Lung (tissue), 12 donors: Measurements from ENCODE around the gene LRPAP1. TPM values are rescaled to one million over a fixed set of nuclear protein-coding genes. Genes with fewer than 3 reads are reported as not detected.

ENCODE experiments used
- ATAC-seq: fragments of 200-7000 bp; cut with Tn5 transposase; one replicate; pipeline ENCODE4 v1.9.1; 2020; ENCODE audit warnings: moderate number of reproducible peaks; ENCODE audit not compliant: insufficient read depth, low FRiP score
- DNase-seq, 3 donors: peaks; one replicate each; pipeline ENCODE4 v3.0.0-alpha.2; 2013 to 2017
- H3K27ac ChIP-seq, 2 donors: one replicate each; pipeline ENCODE4 v1.5.1; 2013; ENCODE audit warnings: mild to moderate bottlenecking in 2 of 2, moderate library complexity in 2 of 2, control low read depth in 1 of 2, inconsistent platforms in 1 of 2, low read depth in 1 of 2, low read length in 1 of 2
- H3K27me3 ChIP-seq, 3 donors: one replicate each; pipeline ENCODE4 v1.5.1; 2013; ENCODE audit warnings: low read length in 2 of 3; ENCODE audit not compliant: control insufficient read depth in 3 of 3, insufficient read depth in 3 of 3
- H3K36me3 ChIP-seq, 4 donors: one replicate each; pipeline ENCODE4 v1.5.1; 2013; ENCODE audit warnings: low read length in 4 of 4, mild to moderate bottlenecking in 1 of 4, moderate library complexity in 1 of 4; ENCODE audit not compliant: control insufficient read depth in 4 of 4, insufficient read depth in 4 of 4
- H3K4me1 ChIP-seq, 5 donors: one replicate each; pipeline ENCODE4 v1.5.1; 2013; ENCODE audit warnings: low read length in 5 of 5, mild to moderate bottlenecking in 2 of 5, moderate library complexity in 1 of 5; ENCODE audit not compliant: control insufficient read depth in 5 of 5, insufficient read depth in 5 of 5
- H3K4me3 ChIP-seq: one replicate; pipeline ENCODE4 v1.5.1; 2013; ENCODE audit warnings: mild to moderate bottlenecking, control low read depth, moderate library complexity
- H3K9ac ChIP-seq, 2 donors: one replicate each; pipeline ENCODE4 v1.5.1; 2013; ENCODE audit warnings: low read length in 2 of 2, control low read depth in 1 of 2; ENCODE audit not compliant: insufficient read depth in 1 of 2
- H3K9me3 ChIP-seq, 4 donors: one replicate each; pipeline ENCODE4 v1.5.1; 2013; ENCODE audit warnings: low read length in 3 of 4, mild to moderate bottlenecking in 1 of 4, moderate library complexity in 1 of 4; ENCODE audit not compliant: control insufficient read depth in 4 of 4, insufficient read depth in 3 of 4
- CTCF ChIP-seq: IDR thresholded peaks from 2 replicates; pipeline ENCODE4 v1.5.1; 2012; ENCODE audit warnings: mild to moderate bottlenecking; ENCODE audit errors: control extremely low read depth, extremely low read depth
- WGBS, 2 donors: extraction: QIAGEN DNeasy Blood & Tissue Kit; methylation state at CpG; one replicate each; pipeline ENCODE4 v1.1.7; 2013; 5-methylcytosine and 5-hydroxymethylcytosine counted together
- polyA plus RNA-seq, 2 donors: library from polyadenylated mRNA; stranded (reverse); fragments of 200-250 nt; gene quantifications; one replicate each; pipeline ENCODE4 v1.2.1, GENCODE V29; 2013
- total RNA-seq, 2 donors: library from RNA; depleted of rRNA in 1 of 2; stranded (reverse); fragments of >200 nt in 1 of 2; gene quantifications; one replicate each; pipeline ENCODE4 v1.2.1, GENCODE V29; 2014 to 2021
- donor health status: control.
- donor health status: control.
- donor health status: Bipolar disorder and iron deficiency.
- donor health status: healthy.
- donor health status: DM: yes; HTN: yes; CAD: no.

Gene LRPAP1
- total and polyA plus RNA-seq, 4 donors: 46.1 to 289 (median 208) TPM

- 93% methylated on average over 14 to 15 of the region's 15 CpGs for WGBS, 2 donors
- Histone ChIP-seq H3K4me3 (no peak overlapping the region), H3K36me3 (no peaks in the 10 kb centered on the region), H3K27me3 (peaks cover 0 to 3% (median 0%) of the 10 kb centered on the region in 3 donors), H3K9ac (no peak overlapping the region), H3K9me3 (peaks cover 0 to 5% (median under 1%) of the 10 kb centered on the region in 4 donors), H3K4me1 (peaks cover 0 to 14% (median 0%) of the 10 kb centered on the region in 5 donors), H3K27ac (peak overlapping the region in 1 of 2 donors; percentile 88)
- no peak for TF ChIP-seq CTCF
- DNase-seq (no peak), ATAC-seq (no peak)
Observed at GRCh38 chr4:3464349-3464905, 67.8 kb downstream of the LRPAP1 start.

GRCh38 chr4:3463556-3464348 lies 68.5 kb downstream of the LRPAP1 start:
- Histone ChIP-seq H3K4me3 (no peak overlapping the region), H3K9ac (no peak overlapping the region), H3K27me3 (peaks cover 0 to 3% (median 0%) of the 10 kb centered on the region in 3 donors), H3K36me3 (no peaks in the 10 kb centered on the region), H3K9me3 (peaks cover 0 to 5% (median under 1%) of the 10 kb centered on the region in 4 donors), H3K27ac (peak overlapping the region in 1 of 2 donors; percentile 88), H3K4me1 (peaks cover 0 to 14% (median 0%) of the 10 kb centered on the region in 5 donors)
- no peak for TF ChIP-seq CTCF
- WGBS, 2 donors: 46 to 53% methylated on average over 37 to 43 of the region's 43 CpGs
- ATAC-seq (no peak), DNase-seq (no peak)

GRCh38 chr4:3462790-3463415 lies 69.3 kb downstream of the LRPAP1 start, which contains the start of gene DOK7:
Gene DOK7 (plus strand): TSS chr4:3463306. CDS start chr4:3463376, 70 bp downstream.
- ATAC-seq (no peak), DNase-seq (no peak)
- WGBS, 2 donors: 8 to 12% methylated on average over 31 to 44 of the region's 44 CpGs
- Histone ChIP-seq H3K9ac (no peak within 1 kb of the TSS), H3K27me3 (peaks cover 0 to 3% (median 0%) of the 10 kb centered on the region in 3 donors), H3K4me3 (no peak within 1 kb of the TSS), H3K27ac (peak within 1 kb of the TSS in 1 of 2 donors; percentile 88), H3K9me3 (peaks cover 0 to 5% (median 0%) of the 10 kb centered on the region in 4 donors), H3K36me3 (no peaks in the 10 kb centered on the region), H3K4me1 (peaks cover 0 to 14% (median 0%) of the 10 kb centered on the region in 5 donors)
- TF ChIP-seq CTCF: no peak
